ENCODE results near the gene IFITM10.

- TF ChIP-seq, protein P1, sequence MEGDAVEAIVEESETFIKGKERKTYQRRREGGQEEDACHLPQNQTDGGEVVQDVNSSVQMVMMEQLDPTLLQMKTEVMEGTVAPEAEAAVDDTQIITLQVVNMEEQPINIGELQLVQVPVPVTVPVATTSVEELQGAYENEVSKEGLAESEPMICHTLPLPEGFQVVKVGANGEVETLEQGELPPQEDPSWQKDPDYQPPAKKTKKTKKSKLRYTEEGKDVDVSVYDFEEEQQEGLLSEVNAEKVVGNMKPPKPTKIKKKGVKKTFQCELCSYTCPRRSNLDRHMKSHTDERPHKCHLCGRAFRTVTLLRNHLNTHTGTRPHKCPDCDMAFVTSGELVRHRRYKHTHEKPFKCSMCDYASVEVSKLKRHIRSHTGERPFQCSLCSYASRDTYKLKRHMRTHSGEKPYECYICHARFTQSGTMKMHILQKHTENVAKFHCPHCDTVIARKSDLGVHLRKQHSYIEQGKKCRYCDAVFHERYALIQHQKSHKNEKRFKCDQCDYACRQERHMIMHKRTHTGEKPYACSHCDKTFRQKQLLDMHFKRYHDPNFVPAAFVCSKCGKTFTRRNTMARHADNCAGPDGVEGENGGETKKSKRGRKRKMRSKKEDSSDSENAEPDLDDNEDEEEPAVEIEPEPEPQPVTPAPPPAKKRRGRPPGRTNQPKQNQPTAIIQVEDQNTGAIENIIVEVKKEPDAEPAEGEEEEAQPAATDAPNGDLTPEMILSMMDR (IDR thresholded peaks at IDR 0.05) = no peak
- no peak for TF ChIP-seq POLR2AphosphoS5 (IDR thresholded peaks at IDR 0.05; ENCODE audit: insufficient read depth in 1 of 2, low read depth in 1 of 2)
Measured at GRCh38 chr11:1732418-1733008, 17.9 kb downstream of the IFITM10 start.
